SK-N-SH treated with all-trans-retinoic acid at 6 μM for 48 hours (cell line): ENCODE results near the gene NOS3.

Experiments
- ATAC-seq: fragments of 200-7000 bp; cut with Tn5 transposase; 3 replicates; pipeline ENCODE4 v1.9.1; 2020; ENCODE audit warnings: mild to moderate bottlenecking, moderate library complexity
- ARNTL ChIP-seq: fragments of 450-650 bp; formaldehyde crosslinking; IDR thresholded peaks from 2 replicates; pipeline ENCODE4 v1.5.0; 2020; ENCODE audit warnings: low read depth, mild to moderate bottlenecking, moderate library complexity, borderline replicate concordance
- BACH2 ChIP-seq: fragments of 250-450 bp; sonication (Bioruptor Pico); IDR thresholded peaks from 2 replicates; pipeline ENCODE4 v1.9.0; 2021; ENCODE audit warnings: mild to moderate bottlenecking, borderline replicate concordance
- CSDC2 ChIP-seq: fragments of 250-450 bp; sonication (Bioruptor Pico); IDR thresholded peaks from 2 replicates; pipeline ENCODE4 v1.5.0; 2020; ENCODE audit warnings: mild to moderate bottlenecking, moderate library complexity
- GLIS3 ChIP-seq: fragments of 250-450 bp; sonication (Bioruptor Pico); IDR thresholded peaks from 2 replicates; pipeline ENCODE4 v1.5.0; 2020; ENCODE audit warnings: mild to moderate bottlenecking, moderate library complexity
- RARB ChIP-seq: fragments of 250-450 bp; sonication (Bioruptor Pico); IDR thresholded peaks from 2 replicates; pipeline ENCODE4 v1.8.0; 2021; ENCODE audit warnings: mild to moderate bottlenecking, moderate library complexity
- SNAI2 ChIP-seq: fragments of 250-450 bp; sonication (Bioruptor Pico); IDR thresholded peaks from 2 replicates; pipeline ENCODE4 v1.5.0; 2020; ENCODE audit warnings: mild to moderate bottlenecking, moderate library complexity
- TOX ChIP-seq: fragments of 250-450 bp; sonication (Bioruptor Pico); IDR thresholded peaks from 2 replicates; pipeline ENCODE4 v1.8.0; 2021; ENCODE audit warnings: mild to moderate bottlenecking, moderate library complexity, borderline replicate concordance
- ZC3H10 ChIP-seq: fragments of 250-450 bp; sonication (Bioruptor Pico); IDR thresholded peaks from 2 replicates; pipeline ENCODE4 v1.5.1; 2021; ENCODE audit warnings: mild to moderate bottlenecking, moderate library complexity
- ZNF565 ChIP-seq: fragments of 450-650 bp; formaldehyde crosslinking; conservative IDR thresholded peaks from 2 replicates; pipeline ENCODE4 v1.5.0; 2020; ENCODE audit warnings: low read depth, mild to moderate bottlenecking, moderate library complexity
- ZNF70 ChIP-seq: fragments of 450-650 bp; formaldehyde crosslinking; IDR thresholded peaks from 2 replicates; pipeline ENCODE4 v1.5.0; 2020; ENCODE audit warnings: mild to moderate bottlenecking, moderate library complexity
- ZNF8 ChIP-seq: fragments of 450-650 bp; formaldehyde crosslinking; IDR thresholded peaks from 2 replicates; pipeline ENCODE4 v1.5.0; 2020; ENCODE audit warnings: mild to moderate bottlenecking, moderate library complexity
- TF ChIP-seq, protein P1 (sequence below): fragments of 250-450 bp; sonication (Bioruptor Pico); IDR thresholded peaks from 2 replicates; pipeline ENCODE4 v1.8.0; 2020; ENCODE audit warnings: mild to moderate bottlenecking, moderate library complexity, borderline replicate concordance
- TF ChIP-seq, protein P2 (sequence below): fragments of 250-450 bp; sonication (Bioruptor Pico); IDR thresholded peaks from 2 replicates; pipeline ENCODE4 v1.8.0; 2021; ENCODE audit warnings: low read depth, mild to moderate bottlenecking, moderate library complexity, borderline replicate concordance
- TF ChIP-seq, protein P3 (sequence below): fragments of 250-450 bp; sonication (Bioruptor Pico); IDR thresholded peaks from 2 replicates; pipeline ENCODE4 v1.5.1; 2020; ENCODE audit warnings: low read depth, mild to moderate bottlenecking, moderate library complexity
- TF ChIP-seq, protein P4 (sequence below): fragments of 250-450 bp; sonication (Bioruptor Pico); IDR thresholded peaks from 2 replicates; pipeline ENCODE4 v1.5.0; 2020; ENCODE audit warnings: mild to moderate bottlenecking, moderate library complexity
- TF ChIP-seq, protein P5 (sequence below): fragments of 250-450 bp; sonication (Bioruptor Pico); IDR thresholded peaks from 2 replicates; pipeline ENCODE4 v1.5.1; 2021; ENCODE audit warnings: mild to moderate bottlenecking, moderate library complexity

NOS3 gene

DNA sequence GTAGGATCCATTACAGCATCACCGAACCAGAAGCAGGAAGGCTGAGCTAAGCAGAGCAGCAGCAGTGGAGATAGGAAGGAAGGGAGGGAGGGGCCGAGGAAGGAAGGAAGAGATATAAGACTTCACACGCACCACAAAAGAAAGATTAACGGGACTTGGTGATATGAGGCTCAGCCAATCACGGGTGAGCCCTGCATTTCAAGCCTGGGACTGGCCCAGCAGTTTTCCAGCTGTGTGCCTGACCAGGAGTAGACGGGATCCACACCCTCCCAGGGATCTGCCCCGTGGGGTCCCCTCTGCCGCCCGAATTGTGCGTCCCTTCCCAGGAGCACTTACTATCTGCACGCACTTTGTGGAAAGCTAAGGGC lies 17.3 kb downstream of the NOS3 start:
- no peak for ATAC-seq
- TF ChIP-seq ZC3H10 (CRISPR knock-in tag): no peak

DNA sequence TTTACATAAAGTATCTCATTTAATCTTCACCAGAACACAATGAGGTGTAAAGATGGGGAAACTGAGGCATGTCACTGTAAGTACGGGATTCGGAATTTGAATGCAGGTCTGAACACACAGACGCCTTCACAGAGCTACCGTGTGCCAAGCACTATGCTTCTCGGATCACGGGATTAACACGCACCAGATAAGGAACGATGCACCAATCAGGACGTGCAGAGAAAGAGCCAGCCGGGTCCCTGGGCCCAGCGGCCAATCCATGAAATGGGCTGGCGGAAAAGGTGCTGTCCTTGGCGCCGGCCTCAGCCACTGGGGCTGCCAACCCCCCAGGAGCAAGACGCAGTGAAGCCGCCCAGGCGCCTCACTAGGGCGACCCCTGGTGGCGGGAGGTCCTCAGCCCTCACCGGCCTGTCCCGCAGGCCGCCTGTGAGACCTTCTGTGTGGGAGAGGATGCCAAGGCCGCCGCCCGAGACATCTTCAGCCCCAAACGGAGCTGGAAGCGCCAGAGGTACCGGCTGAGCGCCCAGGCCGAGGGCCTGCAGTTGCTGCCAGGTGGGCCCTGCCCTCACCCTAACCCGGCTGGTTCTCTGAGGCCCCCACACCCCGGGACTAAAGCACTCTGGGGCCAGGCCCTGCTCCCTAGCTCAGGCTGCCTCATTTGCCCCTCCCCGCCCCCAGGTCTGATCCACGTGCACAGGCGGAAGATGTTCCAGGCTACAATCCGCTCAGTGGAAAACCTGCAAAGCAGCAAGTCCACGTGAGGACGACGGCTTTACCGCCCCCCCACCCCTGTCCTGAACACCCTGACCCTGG lies 17.9 kb downstream of the NOS3 start:
- no peak for TF ChIP-seq GLIS3 (CRISPR knock-in tag)
- TF ChIP-seq, protein P1, sequence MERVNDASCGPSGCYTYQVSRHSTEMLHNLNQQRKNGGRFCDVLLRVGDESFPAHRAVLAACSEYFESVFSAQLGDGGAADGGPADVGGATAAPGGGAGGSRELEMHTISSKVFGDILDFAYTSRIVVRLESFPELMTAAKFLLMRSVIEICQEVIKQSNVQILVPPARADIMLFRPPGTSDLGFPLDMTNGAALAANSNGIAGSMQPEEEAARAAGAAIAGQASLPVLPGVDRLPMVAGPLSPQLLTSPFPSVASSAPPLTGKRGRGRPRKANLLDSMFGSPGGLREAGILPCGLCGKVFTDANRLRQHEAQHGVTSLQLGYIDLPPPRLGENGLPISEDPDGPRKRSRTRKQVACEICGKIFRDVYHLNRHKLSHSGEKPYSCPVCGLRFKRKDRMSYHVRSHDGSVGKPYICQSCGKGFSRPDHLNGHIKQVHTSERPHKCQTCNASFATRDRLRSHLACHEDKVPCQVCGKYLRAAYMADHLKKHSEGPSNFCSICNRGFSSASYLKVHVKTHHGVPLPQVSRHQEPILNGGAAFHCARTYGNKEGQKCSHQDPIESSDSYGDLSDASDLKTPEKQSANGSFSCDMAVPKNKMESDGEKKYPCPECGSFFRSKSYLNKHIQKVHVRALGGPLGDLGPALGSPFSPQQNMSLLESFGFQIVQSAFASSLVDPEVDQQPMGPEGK (CRISPR knock-in tag): peak; percentile 50; the same call in 1 of the 2 replicates
- no peak for TF ChIP-seq SNAI2
- no peak for ATAC-seq

DNA sequence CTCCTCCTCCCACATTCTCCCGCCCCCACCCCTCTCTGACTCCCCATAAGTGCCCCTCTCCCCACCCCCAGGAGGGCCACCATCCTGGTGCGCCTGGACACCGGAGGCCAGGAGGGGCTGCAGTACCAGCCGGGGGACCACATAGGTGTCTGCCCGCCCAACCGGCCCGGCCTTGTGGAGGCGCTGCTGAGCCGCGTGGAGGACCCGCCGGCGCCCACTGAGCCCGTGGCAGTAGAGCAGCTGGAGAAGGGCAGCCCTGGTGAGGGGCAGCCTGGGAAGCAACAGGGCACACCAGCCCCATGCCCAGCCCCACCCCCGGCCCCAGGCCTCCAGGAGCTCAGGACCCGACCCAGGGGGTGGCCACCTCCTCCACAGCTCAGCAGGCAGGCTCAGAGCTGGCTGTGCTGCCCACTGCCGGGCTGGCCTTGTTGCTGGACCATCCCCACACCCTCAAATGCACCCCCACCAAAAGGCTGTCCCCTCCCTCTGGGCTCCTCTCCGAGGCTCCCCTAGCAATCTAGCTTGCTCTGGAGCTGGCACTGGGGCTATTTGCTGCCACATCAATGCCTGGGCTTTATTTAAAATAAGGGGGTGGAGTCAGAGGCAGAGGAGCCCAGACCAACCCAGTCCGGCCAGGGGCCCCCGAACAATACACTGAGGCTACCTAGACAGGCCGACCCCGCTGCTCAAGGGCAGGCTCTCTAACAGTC lies 18.7 kb downstream of the NOS3 start:
- TF ChIP-seq, protein P1 (CRISPR knock-in tag): no peak
- TF ChIP-seq, protein P2, sequence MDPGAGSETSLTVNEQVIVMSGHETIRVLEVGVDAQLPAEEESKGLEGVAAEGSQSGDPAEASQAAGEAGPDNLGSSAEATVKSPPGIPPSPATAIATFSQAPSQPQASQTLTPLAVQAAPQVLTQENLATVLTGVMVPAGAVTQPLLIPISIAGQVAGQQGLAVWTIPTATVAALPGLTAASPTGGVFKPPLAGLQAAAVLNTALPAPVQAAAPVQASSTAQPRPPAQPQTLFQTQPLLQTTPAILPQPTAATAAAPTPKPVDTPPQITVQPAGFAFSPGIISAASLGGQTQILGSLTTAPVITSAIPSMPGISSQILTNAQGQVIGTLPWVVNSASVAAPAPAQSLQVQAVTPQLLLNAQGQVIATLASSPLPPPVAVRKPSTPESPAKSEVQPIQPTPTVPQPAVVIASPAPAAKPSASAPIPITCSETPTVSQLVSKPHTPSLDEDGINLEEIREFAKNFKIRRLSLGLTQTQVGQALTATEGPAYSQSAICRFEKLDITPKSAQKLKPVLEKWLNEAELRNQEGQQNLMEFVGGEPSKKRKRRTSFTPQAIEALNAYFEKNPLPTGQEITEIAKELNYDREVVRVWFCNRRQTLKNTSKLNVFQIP (CRISPR knock-in tag): no peak
- TF ChIP-seq BACH2 (CRISPR knock-in tag): no peak
- TF ChIP-seq SNAI2: no peak
- TF ChIP-seq, protein P3, sequence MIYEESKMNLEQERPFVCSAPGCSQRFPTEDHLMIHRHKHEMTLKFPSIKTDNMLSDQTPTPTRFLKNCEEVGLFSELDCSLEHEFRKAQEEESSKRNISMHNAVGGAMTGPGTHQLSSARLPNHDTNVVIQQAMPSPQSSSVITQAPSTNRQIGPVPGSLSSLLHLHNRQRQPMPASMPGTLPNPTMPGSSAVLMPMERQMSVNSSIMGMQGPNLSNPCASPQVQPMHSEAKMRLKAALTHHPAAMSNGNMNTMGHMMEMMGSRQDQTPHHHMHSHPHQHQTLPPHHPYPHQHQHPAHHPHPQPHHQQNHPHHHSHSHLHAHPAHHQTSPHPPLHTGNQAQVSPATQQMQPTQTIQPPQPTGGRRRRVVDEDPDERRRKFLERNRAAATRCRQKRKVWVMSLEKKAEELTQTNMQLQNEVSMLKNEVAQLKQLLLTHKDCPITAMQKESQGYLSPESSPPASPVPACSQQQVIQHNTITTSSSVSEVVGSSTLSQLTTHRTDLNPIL (CRISPR knock-in tag): no peak
- TF ChIP-seq, protein P4, sequence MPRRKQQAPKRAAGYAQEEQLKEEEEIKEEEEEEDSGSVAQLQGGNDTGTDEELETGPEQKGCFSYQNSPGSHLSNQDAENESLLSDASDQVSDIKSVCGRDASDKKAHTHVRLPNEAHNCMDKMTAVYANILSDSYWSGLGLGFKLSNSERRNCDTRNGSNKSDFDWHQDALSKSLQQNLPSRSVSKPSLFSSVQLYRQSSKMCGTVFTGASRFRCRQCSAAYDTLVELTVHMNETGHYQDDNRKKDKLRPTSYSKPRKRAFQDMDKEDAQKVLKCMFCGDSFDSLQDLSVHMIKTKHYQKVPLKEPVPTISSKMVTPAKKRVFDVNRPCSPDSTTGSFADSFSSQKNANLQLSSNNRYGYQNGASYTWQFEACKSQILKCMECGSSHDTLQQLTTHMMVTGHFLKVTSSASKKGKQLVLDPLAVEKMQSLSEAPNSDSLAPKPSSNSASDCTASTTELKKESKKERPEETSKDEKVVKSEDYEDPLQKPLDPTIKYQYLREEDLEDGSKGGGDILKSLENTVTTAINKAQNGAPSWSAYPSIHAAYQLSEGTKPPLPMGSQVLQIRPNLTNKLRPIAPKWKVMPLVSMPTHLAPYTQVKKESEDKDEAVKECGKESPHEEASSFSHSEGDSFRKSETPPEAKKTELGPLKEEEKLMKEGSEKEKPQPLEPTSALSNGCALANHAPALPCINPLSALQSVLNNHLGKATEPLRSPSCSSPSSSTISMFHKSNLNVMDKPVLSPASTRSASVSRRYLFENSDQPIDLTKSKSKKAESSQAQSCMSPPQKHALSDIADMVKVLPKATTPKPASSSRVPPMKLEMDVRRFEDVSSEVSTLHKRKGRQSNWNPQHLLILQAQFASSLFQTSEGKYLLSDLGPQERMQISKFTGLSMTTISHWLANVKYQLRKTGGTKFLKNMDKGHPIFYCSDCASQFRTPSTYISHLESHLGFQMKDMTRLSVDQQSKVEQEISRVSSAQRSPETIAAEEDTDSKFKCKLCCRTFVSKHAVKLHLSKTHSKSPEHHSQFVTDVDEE: no peak
- TF ChIP-seq, protein P5, sequence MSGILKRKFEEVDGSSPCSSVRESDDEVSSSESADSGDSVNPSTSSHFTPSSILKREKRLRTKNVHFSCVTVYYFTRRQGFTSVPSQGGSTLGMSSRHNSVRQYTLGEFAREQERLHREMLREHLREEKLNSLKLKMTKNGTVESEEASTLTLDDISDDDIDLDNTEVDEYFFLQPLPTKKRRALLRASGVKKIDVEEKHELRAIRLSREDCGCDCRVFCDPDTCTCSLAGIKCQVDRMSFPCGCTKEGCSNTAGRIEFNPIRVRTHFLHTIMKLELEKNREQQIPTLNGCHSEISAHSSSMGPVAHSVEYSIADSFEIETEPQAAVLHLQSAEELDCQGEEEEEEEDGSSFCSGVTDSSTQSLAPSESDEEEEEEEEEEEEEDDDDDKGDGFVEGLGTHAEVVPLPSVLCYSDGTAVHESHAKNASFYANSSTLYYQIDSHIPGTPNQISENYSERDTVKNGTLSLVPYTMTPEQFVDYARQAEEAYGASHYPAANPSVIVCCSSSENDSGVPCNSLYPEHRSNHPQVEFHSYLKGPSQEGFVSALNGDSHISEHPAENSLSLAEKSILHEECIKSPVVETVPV: no peak
- TF ChIP-seq ZNF70: no peak
- no peak for ATAC-seq

DNA sequence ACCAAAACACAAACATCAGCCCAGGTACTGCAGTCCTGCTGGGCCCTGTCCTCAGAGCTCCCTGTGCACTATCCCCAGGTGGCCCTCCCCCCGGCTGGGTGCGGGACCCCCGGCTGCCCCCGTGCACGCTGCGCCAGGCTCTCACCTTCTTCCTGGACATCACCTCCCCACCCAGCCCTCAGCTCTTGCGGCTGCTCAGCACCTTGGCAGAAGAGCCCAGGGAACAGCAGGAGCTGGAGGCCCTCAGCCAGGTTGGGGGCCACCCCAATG lies 19.2 kb downstream of the NOS3 start:
- ATAC-seq: no peak
- TF ChIP-seq, protein P5: no peak
- no peak for TF ChIP-seq ARNTL
- TF ChIP-seq SNAI2: no peak
- no peak for TF ChIP-seq ZNF8 (CRISPR knock-in tag)
- no peak for TF ChIP-seq RARB (CRISPR knock-in tag)
- TF ChIP-seq TOX (CRISPR knock-in tag): no peak
- TF ChIP-seq CSDC2 (CRISPR knock-in tag): no peak
- no peak for TF ChIP-seq GLIS3 (CRISPR knock-in tag)
- TF ChIP-seq ZNF565 (CRISPR knock-in tag): no peak
- no peak for TF ChIP-seq ZNF70
- TF ChIP-seq, all 23 proteins: peak for 0
